Colonic mucosa (tissue), 4 donors: ENCODE data around the gene ABCA12. TPM values are rescaled to one million over a fixed set of nuclear protein-coding genes. Genes with fewer than 3 reads are reported as not detected.

ENCODE experiments used
- DNase-seq: peaks from one replicate; pipeline ENCODE4 v3.0.0-alpha.2; 2020
- H3K27ac ChIP-seq: fragments of 200-600 bp; one replicate; pipeline ENCODE4 v1.8.0; 2021
- H3K27me3 ChIP-seq: fragments of 200-600 bp; one replicate; pipeline ENCODE4 v1.8.0; 2021
- H3K36me3 ChIP-seq: fragments of 200-600 bp; one replicate; pipeline ENCODE4 v1.8.0; 2021
- H3K4me1 ChIP-seq: fragments of 200-600 bp; one replicate; pipeline ENCODE4 v1.8.0; 2021; ENCODE audit warnings: mild to moderate bottlenecking
- H3K4me3 ChIP-seq: fragments of 200-600 bp; one replicate; pipeline ENCODE4 v1.8.0; 2021
- H3K9ac ChIP-seq, 2 donors: one replicate each; pipeline ENCODE4 v1.7.0; 2013; ENCODE audit warnings: control low read depth in 2 of 2, low read depth in 2 of 2, low read length in 2 of 2
- H3K9me3 ChIP-seq: fragments of 200-600 bp; one replicate; pipeline ENCODE4 v1.8.0; 2021
- CTCF ChIP-seq: fragments of 200-600 bp; IDR thresholded peaks from one replicate; pipeline ENCODE4 v1.8.0; 2022; ENCODE audit warnings: antibody characterized with exemption, mild to moderate bottlenecking
- intact Hi-C: fragments of 100-400 bp; cut with DNase I; formaldehyde crosslinking; loops from one replicate; pipeline ENCODE4 v1.14.1; 2022
- total RNA-seq, 2 donors: library from RNA; stranded (reverse); fragmentation: NEBNext Ultra II Directional in 1 of 2; extraction: Animal tissue kit (Norgen Biotek cat#: 25700) in 1 of 2; gene quantifications; one replicate each; pipeline ENCODE4 v1.2.1, GENCODE V29; 2021
- donor health status: healthy.
- donor health status: DM: no; HTN: no; CAD: no.
- donor health status: DM: no; HTN: no; CAD: no.

The ABCA12 gene
- total RNA-seq, 2 donors from 2014 or later: 0.03 to 0.22 TPM

- no peak for TF ChIP-seq CTCF
- H3K9me3 ChIP-seq: no peaks in the 10 kb centered on the region
- no peaks in the 10 kb centered on the region for H3K4me1 ChIP-seq
- H3K9ac ChIP-seq: no peak overlapping the region
- DNase-seq: no peak
- intact Hi-C loops: no loop called here
- no peak overlapping the region for H3K27ac ChIP-seq
- no peaks in the 10 kb centered on the region for H3K36me3 ChIP-seq
- H3K4me3 ChIP-seq: no peak overlapping the region
- no peaks in the 10 kb centered on the region for H3K27me3 ChIP-seq
These were observed 3.3 kb upstream of the ABCA12 start for GRCh38 chr2:215141706-215142105.

- Histone ChIP-seq H3K4me1 (no peaks in the 10 kb centered on the region), H3K4me3 (no peak overlapping the region), H3K9me3 (no peaks in the 10 kb centered on the region), H3K27ac (no peak overlapping the region), H3K36me3 (no peaks in the 10 kb centered on the region), H3K27me3 (no peaks in the 10 kb centered on the region), H3K9ac (no peak overlapping the region)
- intact Hi-C loops: no loop called here
- TF ChIP-seq CTCF: no peak
- no peak for DNase-seq
These were observed 1.8 kb upstream of the ABCA12 start for GRCh38 chr2:215140166-215140707.

GRCh38 chr2:215137741-215138340 is 585 bp downstream of the ABCA12 start:
- no peak overlapping the region for H3K4me3 ChIP-seq
- intact Hi-C loops: no loop called here

GRCh38 chr2:215137329-215137686 is 1.1 kb downstream of the ABCA12 start:
- Histone ChIP-seq H3K9me3 (no peaks in the 10 kb centered on the region), H3K27me3 (no peaks in the 10 kb centered on the region), H3K36me3 (no peaks in the 10 kb centered on the region), H3K4me1 (no peaks in the 10 kb centered on the region), H3K9ac (no peak overlapping the region), H3K4me3 (no peak overlapping the region), H3K27ac (no peak overlapping the region)
- intact Hi-C loops: no loop called here
- no peak for DNase-seq
- no peak for TF ChIP-seq CTCF

More at GRCh38 chr2:215137741-215138340, 585 bp downstream of the ABCA12 start:
- Histone ChIP-seq H3K4me1 (no peaks in the 10 kb centered on the region), H3K9me3 (no peaks in the 10 kb centered on the region), H3K27me3 (no peaks in the 10 kb centered on the region), H3K36me3 (no peaks in the 10 kb centered on the region), H3K27ac (no peak overlapping the region), H3K9ac (no peak overlapping the region)
- no peak for TF ChIP-seq CTCF
- no peak for DNase-seq

- Histone ChIP-seq H3K4me1 (no peaks in the 10 kb centered on the region), H3K27ac (no peak overlapping the region), H3K27me3 (no peaks in the 10 kb centered on the region), H3K36me3 (no peaks in the 10 kb centered on the region), H3K4me3 (no peak overlapping the region), H3K9ac (no peak overlapping the region), H3K9me3 (no peaks in the 10 kb centered on the region)
- intact Hi-C loops: no loop called here
- no peak for TF ChIP-seq CTCF
- DNase-seq: no peak
These were observed 1.6 kb downstream of the ABCA12 start for GRCh38 chr2:215136669-215137328.
